Measurements from ENCODE around the gene SERPINI1. TPM values are rescaled to one million over a fixed set of nuclear protein-coding genes. Genes with fewer than 3 reads are reported as not detected.
A peak's percentile ranks its signal among the peaks of the same experiment; 100 is the strongest.

Gene SERPINI1
- total RNA-seq, 1 donor from 2014 or later = 1.9 TPM

DNA sequence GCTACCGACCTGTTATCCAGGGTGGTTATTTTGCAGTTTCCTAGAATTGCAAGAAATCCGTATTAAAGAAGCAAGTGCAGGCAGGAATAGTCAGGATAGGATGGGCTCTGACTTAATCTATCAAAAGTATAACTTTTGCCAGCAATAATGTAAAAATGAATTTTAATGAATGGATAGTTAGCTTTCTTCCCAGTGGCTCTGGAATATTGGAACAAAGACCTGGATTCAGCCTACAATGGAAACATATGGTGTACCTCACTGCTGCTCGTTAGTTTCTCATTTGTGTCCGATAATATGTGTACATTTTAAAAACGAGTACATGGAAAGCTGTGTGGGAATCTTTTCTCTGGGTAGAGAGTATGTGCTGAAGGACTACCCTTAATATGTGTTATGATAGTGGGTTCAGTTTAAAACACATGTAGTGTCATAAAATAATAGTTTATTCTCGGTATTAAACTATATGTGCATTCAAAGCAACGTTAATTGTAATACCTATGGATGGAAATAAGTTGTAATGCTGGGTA, 805 bp downstream of the SERPINI1 start:
- no peak for DNase-seq (ENCODE audit: low read depth)
- Histone ChIP-seq H3K27me3 (ENCODE audit: control insufficient read depth, insufficient read depth, low read length) (no peaks in the 10 kb centered on the region), H3K4me3 (ENCODE audit: low read depth, low read length) (peak overlapping the region; percentile 61), H3K36me3 (ENCODE audit: control insufficient read depth, insufficient read depth, low read length) (no peaks in the 10 kb centered on the region)
- TF ChIP-seq, protein P1, sequence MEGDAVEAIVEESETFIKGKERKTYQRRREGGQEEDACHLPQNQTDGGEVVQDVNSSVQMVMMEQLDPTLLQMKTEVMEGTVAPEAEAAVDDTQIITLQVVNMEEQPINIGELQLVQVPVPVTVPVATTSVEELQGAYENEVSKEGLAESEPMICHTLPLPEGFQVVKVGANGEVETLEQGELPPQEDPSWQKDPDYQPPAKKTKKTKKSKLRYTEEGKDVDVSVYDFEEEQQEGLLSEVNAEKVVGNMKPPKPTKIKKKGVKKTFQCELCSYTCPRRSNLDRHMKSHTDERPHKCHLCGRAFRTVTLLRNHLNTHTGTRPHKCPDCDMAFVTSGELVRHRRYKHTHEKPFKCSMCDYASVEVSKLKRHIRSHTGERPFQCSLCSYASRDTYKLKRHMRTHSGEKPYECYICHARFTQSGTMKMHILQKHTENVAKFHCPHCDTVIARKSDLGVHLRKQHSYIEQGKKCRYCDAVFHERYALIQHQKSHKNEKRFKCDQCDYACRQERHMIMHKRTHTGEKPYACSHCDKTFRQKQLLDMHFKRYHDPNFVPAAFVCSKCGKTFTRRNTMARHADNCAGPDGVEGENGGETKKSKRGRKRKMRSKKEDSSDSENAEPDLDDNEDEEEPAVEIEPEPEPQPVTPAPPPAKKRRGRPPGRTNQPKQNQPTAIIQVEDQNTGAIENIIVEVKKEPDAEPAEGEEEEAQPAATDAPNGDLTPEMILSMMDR (IDR thresholded peaks at IDR 0.05; ENCODE audit: insufficient read depth, low read length, poor library complexity, severe bottlenecking) = no peak

DNA sequence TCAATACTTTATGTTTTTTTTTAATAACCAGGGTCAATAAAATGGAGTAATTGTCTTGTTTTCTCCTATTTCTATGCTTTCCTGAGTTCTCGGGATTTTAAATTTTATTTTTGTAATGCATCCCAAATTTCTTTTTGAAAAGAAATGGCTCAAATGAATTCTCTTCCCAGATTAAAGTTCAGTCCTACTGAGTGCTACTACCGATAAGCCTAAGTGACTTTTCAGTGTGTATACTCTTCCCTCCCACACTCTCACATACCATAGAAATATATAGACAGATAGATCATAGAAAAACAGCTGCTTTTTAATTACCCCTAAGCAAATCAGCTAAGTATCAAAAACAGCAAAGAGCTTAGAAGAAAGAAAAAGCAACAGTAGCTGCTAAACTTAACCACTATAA, 1.5 kb downstream of the SERPINI1 start:
- no peaks in the 10 kb centered on the region for H3K36me3 ChIP-seq (ENCODE audit: control insufficient read depth, insufficient read depth, low read length)
- no peak for DNase-seq (ENCODE audit: low read depth)
- TF ChIP-seq, protein P1 (IDR thresholded peaks at IDR 0.05; ENCODE audit: insufficient read depth, low read length, poor library complexity, severe bottlenecking) = no peak
- no peak overlapping the region for H3K4me3 ChIP-seq (ENCODE audit: low read depth, low read length)
- H3K27me3 ChIP-seq (ENCODE audit: control insufficient read depth, insufficient read depth, low read length) = no peaks in the 10 kb centered on the region

DNA sequence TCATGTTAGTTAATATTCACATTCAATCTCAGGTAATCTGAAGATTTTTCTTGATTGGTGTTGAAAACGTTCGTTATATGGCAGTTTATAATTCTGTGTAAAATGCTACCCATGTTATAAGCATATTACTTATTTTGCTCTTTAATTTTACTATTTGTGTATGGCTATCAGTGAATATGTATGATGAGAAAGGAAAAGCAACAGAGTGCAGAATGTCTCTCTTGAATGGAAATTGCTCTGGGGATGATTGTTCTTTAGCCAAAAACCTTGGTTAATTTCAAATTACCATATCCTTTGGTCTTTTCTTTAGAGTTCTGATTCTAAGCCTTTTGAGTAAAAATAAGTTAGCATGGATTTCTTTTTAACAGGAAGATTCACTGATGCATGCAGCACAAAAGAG, 2.5 kb downstream of the SERPINI1 start:
- Histone ChIP-seq H3K27me3 (ENCODE audit: control insufficient read depth, insufficient read depth, low read length) (no peaks in the 10 kb centered on the region), H3K36me3 (ENCODE audit: control insufficient read depth, insufficient read depth, low read length) (no peaks in the 10 kb centered on the region), H3K4me3 (ENCODE audit: low read depth, low read length) (no peak overlapping the region)
- DNase-seq (ENCODE audit: low read depth) = no peak
- TF ChIP-seq, protein P1 (IDR thresholded peaks at IDR 0.05; ENCODE audit: insufficient read depth, low read length, poor library complexity, severe bottlenecking) = no peak

DNA sequence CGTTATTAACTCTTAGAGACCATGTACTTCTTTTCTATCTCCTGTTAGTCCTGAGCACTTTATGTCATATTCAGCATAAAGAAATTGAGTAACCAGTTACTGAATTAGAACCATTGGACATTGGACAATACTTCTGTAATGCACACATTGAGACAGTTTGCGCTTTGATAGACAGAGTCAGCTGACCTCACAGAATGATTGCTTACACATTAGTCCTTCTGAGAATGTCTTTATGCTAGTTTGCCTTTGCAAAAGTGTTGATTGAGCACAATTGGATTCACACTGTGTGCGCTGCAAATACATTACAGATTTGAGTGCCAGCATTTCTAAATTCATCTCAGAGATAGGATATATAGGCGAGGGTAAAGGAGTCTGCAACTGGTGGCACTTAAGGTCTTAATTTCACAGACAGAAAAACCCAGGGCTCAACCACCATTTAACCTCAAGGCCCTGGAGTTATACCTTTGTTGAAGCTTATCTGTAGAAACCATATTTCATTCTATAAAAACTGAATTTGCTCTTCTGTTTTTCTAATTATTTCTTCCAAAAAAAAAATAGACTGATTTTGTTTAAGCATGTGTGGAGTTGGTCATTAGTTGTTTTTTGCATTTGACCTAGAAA, 3.8 kb downstream of the SERPINI1 start:
- Histone ChIP-seq H3K4me3 (ENCODE audit: low read depth, low read length) (no peak overlapping the region), H3K36me3 (ENCODE audit: control insufficient read depth, insufficient read depth, low read length) (no peaks in the 10 kb centered on the region), H3K27me3 (ENCODE audit: control insufficient read depth, insufficient read depth, low read length) (no peaks in the 10 kb centered on the region)
- TF ChIP-seq, protein P1 (IDR thresholded peaks at IDR 0.05; ENCODE audit: insufficient read depth, low read length, poor library complexity, severe bottlenecking) = no peak
- DNase-seq (ENCODE audit: low read depth) = no peak

DNA sequence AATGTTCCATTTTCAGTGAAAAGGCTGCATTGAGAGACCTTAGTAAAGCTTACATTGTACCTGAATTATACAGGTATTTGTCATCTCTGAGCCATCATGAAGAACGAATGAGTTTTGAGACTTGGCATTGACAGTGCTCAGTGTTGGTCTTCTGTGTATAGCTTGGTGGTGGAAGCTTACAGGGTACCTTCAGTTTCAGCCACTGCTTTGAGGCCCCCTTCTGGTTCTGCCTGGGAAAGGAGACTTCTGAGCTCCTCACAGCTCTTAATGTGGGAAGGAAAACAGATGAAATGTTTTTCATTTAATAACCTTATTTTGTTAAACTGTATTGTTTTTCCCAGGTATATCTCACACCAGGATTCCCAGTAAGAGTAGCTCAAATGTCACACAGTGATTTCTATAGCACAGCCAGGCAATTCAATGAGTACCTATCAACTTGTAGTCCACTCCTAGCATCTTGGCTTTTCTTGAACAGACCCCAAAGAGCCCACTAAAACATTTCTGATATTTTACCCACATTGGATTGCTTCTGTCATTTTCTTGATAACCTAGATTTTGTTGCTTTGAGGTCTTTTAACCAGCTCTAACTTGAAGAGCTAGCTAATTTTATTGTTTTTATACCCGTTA, 5.6 kb downstream of the SERPINI1 start:
- Histone ChIP-seq H3K27me3 (ENCODE audit: control insufficient read depth, insufficient read depth, low read length) (no peaks in the 10 kb centered on the region), H3K36me3 (ENCODE audit: control insufficient read depth, insufficient read depth, low read length) (no peaks in the 10 kb centered on the region), H3K4me3 (ENCODE audit: low read depth, low read length) (no peak overlapping the region)
- TF ChIP-seq, protein P1 (IDR thresholded peaks at IDR 0.05; ENCODE audit: insufficient read depth, low read length, poor library complexity, severe bottlenecking) = peak; percentile 60
- DNase-seq (ENCODE audit: low read depth) = no peak

All from kidney epithelial cell (primary cell).